ENCODE results near the gene POMT1.

DNA sequence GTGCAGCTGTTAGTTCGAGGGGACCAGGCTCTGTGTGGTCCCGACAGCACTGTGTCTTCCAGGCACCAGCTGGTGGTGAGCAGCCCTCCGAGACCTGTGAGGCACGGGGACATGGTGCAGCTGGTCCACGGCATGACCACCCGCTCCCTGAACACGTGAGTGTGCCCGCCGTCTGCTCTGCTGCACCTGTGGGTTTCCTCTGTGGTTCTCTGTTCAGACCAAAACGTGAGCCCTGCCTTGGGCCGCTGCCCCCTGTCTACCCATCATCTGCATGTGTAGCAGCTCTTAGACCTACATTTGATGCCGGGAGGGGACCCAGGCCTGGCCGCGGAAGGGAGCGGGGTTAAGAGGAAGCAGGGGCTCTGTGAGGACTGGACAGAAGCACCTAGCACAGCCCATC, 10.5 kb downstream of the POMT1 start:
- no peak for TF ChIP-seq GATA2 (IDR thresholded peaks at IDR 0.05; ENCODE audit: low read depth, low read length)
- TF ChIP-seq GATA3 (IDR thresholded peaks at IDR 0.05; ENCODE audit: low read depth, low read length): no peak
